HPDE6-E6E7 (cell line): ENCODE measurements around the gene ANKMY1.
"Not testable (repeated sequence)": the region's sequence is repeated elsewhere in the genome, so short reads cannot be mapped to it uniquely, and the experiment has no call there.

Source experiments
- DNase-seq: peaks from one replicate; pipeline ENCODE4 v3.0.0; 2011; ENCODE audit warnings: missing footprints; ENCODE audit errors: extremely low spot score

The ANKMY1 gene

GRCh38 chr2:240521885-240522284 is 35.9 kb downstream of the ANKMY1 start:
- not testable (repeated sequence) for DNase-seq

GRCh38 chr2:240520974-240521350 is 36.8 kb downstream of the ANKMY1 start:
- no peak for DNase-seq

- no peak for DNase-seq
Measured at GRCh38 chr2:240520130-240520973, 37.4 kb downstream of the ANKMY1 start.

DNA sequence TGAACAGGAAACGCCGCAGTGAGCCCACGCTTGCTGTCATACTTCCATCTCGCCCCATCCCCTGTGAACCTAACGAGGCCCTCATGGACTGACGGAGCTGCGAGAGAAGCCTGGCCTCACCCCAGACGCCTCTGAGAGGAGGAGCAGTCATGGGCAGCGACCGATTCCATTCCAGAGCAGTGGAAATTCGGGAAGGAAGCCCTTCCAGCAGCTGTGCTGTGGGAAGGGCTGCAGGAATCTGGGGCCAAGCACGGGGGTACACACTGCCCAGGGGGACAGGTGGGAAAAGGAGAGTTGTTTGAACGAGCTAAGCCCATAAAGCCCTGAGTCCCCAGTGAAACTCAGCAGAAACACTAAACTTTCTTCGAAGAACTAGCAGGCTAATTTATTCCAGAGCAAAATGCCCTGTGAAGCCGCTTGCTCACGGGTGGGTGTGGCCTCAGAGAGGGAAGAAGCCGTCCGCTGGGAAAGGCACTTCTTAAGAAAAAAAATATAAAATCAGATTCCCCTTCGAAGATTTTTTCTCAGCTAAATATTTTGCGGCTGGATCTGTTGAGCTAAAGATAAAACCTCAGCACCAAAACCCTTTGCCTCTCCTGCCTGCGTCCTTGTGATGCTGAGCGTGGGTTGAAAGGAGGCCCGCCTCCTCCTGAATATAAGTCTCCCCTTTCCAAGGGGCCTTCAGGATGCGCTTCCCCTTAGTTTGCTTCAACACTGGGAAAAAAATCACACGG is 38.2 kb downstream of the ANKMY1 start:
- DNase-seq = no peak

DNA sequence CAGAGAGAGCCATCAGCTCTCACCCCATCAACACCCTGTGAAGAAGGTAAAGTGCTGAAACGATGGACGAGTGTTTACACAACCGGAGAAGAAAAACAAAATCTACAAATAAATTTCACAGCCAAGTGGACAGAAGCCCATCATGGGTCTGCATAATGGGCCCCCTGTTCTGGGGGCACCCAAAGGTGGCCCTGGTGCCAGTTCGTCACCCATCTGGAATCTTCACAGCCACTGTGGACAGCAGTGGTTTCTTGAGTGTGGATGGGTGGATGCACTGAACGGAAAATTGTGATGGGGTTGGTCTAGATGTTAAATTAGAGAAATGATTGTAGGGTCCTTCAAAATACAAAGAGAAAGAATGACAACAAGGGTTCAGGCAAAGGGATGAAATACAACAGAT is 38.8 kb downstream of the ANKMY1 start:
- DNase-seq = no peak

- DNase-seq = no peak
Measured at GRCh38 chr2:240517342-240517741, 40.4 kb downstream of the ANKMY1 start.

GRCh38 chr2:240514631-240515030 is 43.2 kb downstream of the ANKMY1 start:
- no peak for DNase-seq

- DNase-seq = peak; percentile 84
Measured at GRCh38 chr2:240513549-240514287, 44.1 kb downstream of the ANKMY1 start.

- DNase-seq = no peak
Measured at GRCh38 chr2:240512666-240513535, 44.9 kb downstream of the ANKMY1 start.

DNA sequence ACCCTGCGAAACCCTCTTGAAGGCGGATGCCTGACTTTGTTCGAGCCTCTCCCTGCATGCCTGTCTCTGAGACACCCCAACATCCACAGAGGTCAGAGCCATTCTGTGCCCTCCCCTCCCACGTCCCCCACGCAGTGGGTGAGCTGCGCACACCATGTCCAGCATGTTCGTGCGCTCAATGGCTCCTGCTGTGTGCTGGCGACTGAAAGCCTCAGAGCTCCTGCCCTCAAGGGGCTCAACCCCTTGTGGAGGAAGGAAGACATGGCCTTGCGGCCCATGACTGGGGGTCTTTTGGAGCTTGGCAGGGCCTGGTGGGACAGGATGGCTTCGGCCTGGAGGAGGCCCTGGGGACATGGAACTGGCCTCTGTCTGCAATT is 45.7 kb downstream of the ANKMY1 start:
- DNase-seq = no peak

- DNase-seq = no peak
Measured at GRCh38 chr2:240511351-240512108, 46.3 kb downstream of the ANKMY1 start.

DNA sequence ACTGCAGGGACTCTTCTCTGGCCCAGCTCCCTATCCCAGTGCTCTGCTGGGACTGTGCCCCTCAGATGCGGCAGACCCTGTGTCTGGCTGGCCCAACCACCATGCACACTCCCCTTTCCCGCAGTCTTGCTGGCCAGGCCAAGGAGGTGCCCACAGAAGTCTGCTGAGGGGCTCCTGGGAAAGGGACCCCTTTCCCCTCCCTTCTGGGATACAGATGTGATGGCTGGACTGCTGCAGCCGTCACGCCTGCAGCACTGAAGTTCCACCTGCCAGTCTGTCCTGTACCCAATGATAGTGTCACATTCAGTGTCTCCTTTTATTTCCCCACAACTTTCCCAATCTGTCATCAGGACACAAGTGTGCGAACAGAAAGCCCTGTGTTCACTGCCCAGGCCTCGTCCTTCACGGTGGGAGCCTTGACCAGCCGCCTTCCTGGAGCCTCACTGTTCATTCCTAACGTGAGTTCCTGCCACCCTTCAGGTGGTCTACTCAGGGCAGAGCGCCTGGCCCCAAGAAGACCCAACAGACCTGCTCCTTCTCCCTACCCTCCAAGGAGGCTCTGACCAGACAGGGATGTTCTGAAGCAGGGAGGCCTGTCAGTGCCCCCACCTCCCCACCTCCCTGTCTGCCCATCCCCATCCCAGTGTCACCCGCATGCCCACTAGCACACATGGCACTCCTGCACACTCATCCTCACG is 47.1 kb downstream of the ANKMY1 start:
- no peak for DNase-seq

DNA sequence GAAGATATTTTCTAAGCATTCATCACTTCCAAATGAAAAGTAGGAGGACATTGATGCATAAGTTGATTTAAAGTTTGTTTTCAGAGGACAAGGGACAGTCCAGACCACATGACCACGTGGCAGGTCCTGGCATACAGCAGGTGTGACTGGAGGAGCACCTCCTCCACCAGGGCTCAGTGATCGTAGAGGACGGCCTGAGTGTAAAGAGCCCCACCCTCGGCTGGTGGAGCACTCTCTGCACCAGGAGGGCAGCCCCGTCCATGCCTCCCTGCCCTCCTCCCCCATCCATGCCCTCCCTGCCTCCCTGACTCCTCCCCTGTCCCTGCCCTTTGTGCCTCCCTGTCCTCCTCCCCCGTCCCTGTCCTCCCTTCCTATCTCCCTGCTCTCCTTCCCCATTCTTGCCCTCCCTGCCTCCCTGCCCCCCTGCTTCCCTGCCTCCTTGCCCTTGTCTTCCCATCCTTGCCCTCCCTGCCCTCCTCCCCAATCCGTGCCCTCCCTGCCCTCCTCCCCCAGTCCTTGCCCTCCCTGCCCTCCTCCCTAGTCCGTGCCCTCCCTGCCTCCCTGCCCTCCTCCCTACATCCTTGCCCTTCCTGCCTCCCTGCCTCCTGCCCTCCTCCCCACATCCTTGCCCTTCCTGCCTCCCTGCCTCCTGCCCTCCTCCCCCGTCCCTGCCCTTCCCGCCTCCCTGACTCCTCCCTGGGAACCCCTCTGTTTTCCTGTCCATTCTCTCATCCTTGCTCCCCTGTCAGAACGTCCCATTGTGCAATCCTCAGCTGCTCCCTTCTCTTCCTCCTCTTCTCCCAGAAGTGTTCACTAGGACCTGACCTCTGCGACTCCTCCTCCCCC is 47.9 kb downstream of the ANKMY1 start:
- DNase-seq = no peak

- DNase-seq = no peak
Measured at GRCh38 chr2:240508832-240509545, 48.8 kb downstream of the ANKMY1 start.

DNA sequence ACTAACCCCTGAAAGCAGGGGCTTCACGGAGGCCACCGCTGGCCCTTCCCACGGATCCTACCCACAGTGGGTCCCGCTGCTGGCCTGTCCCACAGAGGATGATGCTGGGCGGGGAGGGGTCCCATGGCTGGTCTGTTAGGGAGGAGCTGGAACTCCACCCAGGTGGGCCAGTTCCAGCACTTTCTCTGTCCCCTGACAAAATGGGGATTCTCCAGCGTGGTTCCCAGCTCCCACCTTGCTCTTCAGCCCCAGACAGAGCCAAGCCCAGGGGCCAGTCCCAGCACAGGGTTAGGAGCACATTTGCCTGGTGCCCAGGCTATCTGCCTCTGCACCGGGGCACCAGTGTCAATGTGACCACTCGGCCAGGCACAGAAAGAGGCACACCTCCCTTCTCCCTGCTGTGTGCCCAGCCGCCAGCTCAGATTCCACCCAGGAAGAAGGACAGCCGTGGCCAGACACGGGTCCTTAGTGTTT is 50.0 kb downstream of the ANKMY1 start:
- no peak for DNase-seq

- no peak for DNase-seq
Measured at GRCh38 chr2:240507060-240507777, 50.6 kb downstream of the ANKMY1 start.

GRCh38 chr2:240506406-240507059 is 51.3 kb downstream of the ANKMY1 start:
- no peak for DNase-seq
